K562 (cell line): ENCODE results near the gene CCDC9. TPM values are rescaled to one million over a fixed set of nuclear protein-coding genes. Genes with fewer than 3 reads are reported as not detected.

ENCODE experiments used
- CREM ChIP-seq: IDR thresholded peaks from 2 replicates; pipeline ENCODE4 v1.6.1; 2014; ENCODE audit warnings: antibody characterized with exemption, low read depth
- DMBX1 ChIP-seq: fragments of 250-450 bp; sonication (Bioruptor Pico); IDR thresholded peaks from 2 replicates; pipeline ENCODE4 v1.8.0; 2022; ENCODE audit warnings: inconsistent platforms, mild to moderate bottlenecking, moderate library complexity, borderline replicate concordance
- ETV1 ChIP-seq: fragments of 450-650 bp; conservative IDR thresholded peaks from 2 replicates; pipeline ENCODE4 v1.6.1; 2016; ENCODE audit warnings: missing genetic modification characterization, control low read depth, low read depth, missing compliant biosample characterization
- MAFG ChIP-seq: fragments of 450-650 bp; conservative IDR thresholded peaks from 2 replicates; pipeline ENCODE4 v1.6.1; 2016; ENCODE audit warnings: missing genetic modification characterization, missing compliant biosample characterization
- MIER1 ChIP-seq: fragments of 450-650 bp; IDR thresholded peaks from 2 replicates; pipeline ENCODE4 v1.6.1; 2016; ENCODE audit warnings: antibody characterized with exemption, mild to moderate bottlenecking, low read depth
- PML ChIP-seq: IDR thresholded peaks from 2 replicates; pipeline ENCODE4 v1.6.1; 2012; ENCODE audit warnings: low read length, inconsistent platforms
- PRPF4 ChIP-seq: fragments of 200-400 bp; formaldehyde crosslinking; IDR thresholded peaks from one replicate; pipeline ENCODE4 v1.6.1; 2017; ENCODE audit warnings: low read length, low read depth, mild to moderate bottlenecking; ENCODE audit not compliant: insufficient read depth, poor library complexity, severe bottlenecking
- ZEB2 ChIP-seq: fragments of 450-650 bp; IDR thresholded peaks from 2 replicates; pipeline ENCODE4 v1.6.1; 2016
- ZNF124 ChIP-seq: sonication (generic); formaldehyde crosslinking; IDR thresholded peaks from 2 replicates; pipeline ENCODE4 v1.8.1; 2022; ENCODE audit warnings: missing genetic modification reagents
- ZNF696 ChIP-seq: fragments of 250-450 bp; sonication (Bioruptor Pico); conservative IDR thresholded peaks from 2 replicates; pipeline ENCODE4 v1.4.0; 2020; ENCODE audit warnings: mild to moderate bottlenecking, moderate library complexity
- polyA plus RNA-seq, 8 experiments: library from polyadenylated mRNA; depleted of rRNA in 4 of 8; stranded (reverse) in 5 of 8; unstranded in 3 of 8; fragments of >200 nt; fragmentation: Nextera tagmentation in 2 of 8; fragmentation: Illumina TruSeq in 1 of 8; extraction: Ambion mirVana in 2 of 8; extraction: Trizol in 1 of 8; gene quantifications; 2 replicates each; pipeline versions ENCODE4 v1.2.1 to v1.2.3, GENCODE V29; 2011 to 2014; ENCODE audit warnings: inconsistent platforms in 1 of 8, missing spikeins in 1 of 8
- total RNA-seq, 7 experiments: library from RNA; depleted of rRNA in 6 of 7; stranded (reverse); fragments of >200 nt in 6 of 7; fragmentation: Illumina TruSeq in 2 of 7; extraction: Trizol in 2 of 7; gene quantifications; 2 replicates each; pipeline versions ENCODE4 v1.2.1 to v1.2.3, GENCODE V29; 2011 to 2021; ENCODE audit warnings: low replicate concordance in 1 of 7
- TF ChIP-seq, protein P1 (sequence below): sonication (generic); formaldehyde crosslinking; IDR thresholded peaks from 2 replicates; pipeline ENCODE4 v1.8.0; 2023; ENCODE audit warnings: missing genetic modification reagents, mild to moderate bottlenecking, borderline replicate concordance
- TF ChIP-seq, protein P2 (sequence below), 3 experiments: fragments of 200-800 bp in 1 of 3; sonication (Bioruptor generic) in 1 of 3; sonication (generic) in 1 of 3; formaldehyde crosslinking in 1 of 3; IDR thresholded peaks; 2 replicates each; pipeline versions ENCODE4 v1.6.1 to v1.8.0; 2016 to 2022; ENCODE audit warnings: mild to moderate bottlenecking in 2 of 3, missing compliant biosample characterization in 2 of 3, missing genetic modification characterization in 2 of 3, missing genetic modification reagents in 1 of 3
- TF ChIP-seq, protein P3 (sequence below): fragments of 450-650 bp; conservative IDR thresholded peaks from 2 replicates; pipeline ENCODE4 v1.6.1; 2016; ENCODE audit warnings: missing genetic modification characterization, low read depth, mild to moderate bottlenecking, control low read depth, missing compliant biosample characterization
- TF ChIP-seq, protein P4 (sequence below): conservative IDR thresholded peaks from 2 replicates; pipeline ENCODE4 v1.6.1; 2011; ENCODE audit warnings: low read depth, mild to moderate bottlenecking, low read length; ENCODE audit not compliant: control insufficient read depth
- TF ChIP-seq, protein P5 (sequence below): fragments of 450-650 bp; formaldehyde crosslinking; IDR thresholded peaks from 2 replicates; pipeline ENCODE4 v1.4.0; 2022; ENCODE audit warnings: missing genetic modification characterization
- TF ChIP-seq, protein P6 (sequence below): fragments of 250-450 bp; sonication (Bioruptor Pico); IDR thresholded peaks from 2 replicates; pipeline ENCODE4 v1.8.0; 2021; ENCODE audit warnings: moderate library complexity, mild to moderate bottlenecking, inconsistent platforms

CCDC9 gene
- total and polyA plus RNA-seq, 9 of the 15 experiments (the other 6 are each of a cell fraction or from before 2014, with no cell fraction given) = 0.23 to 38.6 (median 8.4) TPM

DNA sequence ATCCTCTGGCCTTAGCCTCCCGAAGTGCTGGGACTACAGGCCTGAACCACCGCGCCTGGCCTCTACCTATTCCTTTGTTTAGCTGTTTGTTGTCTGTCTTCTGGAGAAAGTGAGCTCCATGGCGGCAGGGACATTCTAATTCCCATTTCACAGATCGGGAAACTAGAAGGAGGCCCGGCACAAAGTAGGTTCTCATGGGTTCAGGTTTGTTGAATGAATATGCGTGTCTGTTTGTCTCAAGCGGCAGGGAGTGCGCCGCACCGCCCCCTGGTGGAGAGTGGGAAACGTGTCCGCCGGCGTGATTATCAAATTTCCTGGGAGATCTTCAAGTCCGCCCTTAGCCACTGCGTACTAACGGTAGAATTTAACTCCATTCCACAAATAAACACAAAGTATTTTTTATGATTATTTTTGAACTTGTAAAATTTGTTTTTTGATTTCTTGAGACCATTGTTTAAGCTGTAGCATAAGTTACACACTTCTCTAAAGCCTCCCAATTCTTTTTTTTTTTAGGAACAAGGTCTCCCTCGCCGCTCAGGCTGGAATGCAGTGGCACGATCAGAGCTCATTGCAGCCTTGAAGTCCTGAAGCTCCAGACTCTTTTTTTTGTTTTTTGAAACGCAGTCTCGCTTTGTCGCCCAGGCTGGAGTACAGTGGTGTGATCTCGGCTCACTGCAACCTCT is 8.9 kb upstream of the CCDC9 start (continued):
- TF ChIP-seq, protein P1, sequence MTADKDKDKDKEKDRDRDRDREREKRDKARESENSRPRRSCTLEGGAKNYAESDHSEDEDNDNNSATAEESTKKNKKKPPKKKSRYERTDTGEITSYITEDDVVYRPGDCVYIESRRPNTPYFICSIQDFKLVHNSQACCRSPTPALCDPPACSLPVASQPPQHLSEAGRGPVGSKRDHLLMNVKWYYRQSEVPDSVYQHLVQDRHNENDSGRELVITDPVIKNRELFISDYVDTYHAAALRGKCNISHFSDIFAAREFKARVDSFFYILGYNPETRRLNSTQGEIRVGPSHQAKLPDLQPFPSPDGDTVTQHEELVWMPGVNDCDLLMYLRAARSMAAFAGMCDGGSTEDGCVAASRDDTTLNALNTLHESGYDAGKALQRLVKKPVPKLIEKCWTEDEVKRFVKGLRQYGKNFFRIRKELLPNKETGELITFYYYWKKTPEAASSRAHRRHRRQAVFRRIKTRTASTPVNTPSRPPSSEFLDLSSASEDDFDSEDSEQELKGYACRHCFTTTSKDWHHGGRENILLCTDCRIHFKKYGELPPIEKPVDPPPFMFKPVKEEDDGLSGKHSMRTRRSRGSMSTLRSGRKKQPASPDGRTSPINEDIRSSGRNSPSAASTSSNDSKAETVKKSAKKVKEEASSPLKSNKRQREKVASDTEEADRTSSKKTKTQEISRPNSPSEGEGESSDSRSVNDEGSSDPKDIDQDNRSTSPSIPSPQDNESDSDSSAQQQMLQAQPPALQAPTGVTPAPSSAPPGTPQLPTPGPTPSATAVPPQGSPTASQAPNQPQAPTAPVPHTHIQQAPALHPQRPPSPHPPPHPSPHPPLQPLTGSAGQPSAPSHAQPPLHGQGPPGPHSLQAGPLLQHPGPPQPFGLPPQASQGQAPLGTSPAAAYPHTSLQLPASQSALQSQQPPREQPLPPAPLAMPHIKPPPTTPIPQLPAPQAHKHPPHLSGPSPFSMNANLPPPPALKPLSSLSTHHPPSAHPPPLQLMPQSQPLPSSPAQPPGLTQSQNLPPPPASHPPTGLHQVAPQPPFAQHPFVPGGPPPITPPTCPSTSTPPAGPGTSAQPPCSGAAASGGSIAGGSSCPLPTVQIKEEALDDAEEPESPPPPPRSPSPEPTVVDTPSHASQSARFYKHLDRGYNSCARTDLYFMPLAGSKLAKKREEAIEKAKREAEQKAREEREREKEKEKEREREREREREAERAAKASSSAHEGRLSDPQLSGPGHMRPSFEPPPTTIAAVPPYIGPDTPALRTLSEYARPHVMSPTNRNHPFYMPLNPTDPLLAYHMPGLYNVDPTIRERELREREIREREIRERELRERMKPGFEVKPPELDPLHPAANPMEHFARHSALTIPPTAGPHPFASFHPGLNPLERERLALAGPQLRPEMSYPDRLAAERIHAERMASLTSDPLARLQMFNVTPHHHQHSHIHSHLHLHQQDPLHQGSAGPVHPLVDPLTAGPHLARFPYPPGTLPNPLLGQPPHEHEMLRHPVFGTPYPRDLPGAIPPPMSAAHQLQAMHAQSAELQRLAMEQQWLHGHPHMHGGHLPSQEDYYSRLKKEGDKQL (CRISPR knock-in tag) = no peak
- TF ChIP-seq, protein P2, sequence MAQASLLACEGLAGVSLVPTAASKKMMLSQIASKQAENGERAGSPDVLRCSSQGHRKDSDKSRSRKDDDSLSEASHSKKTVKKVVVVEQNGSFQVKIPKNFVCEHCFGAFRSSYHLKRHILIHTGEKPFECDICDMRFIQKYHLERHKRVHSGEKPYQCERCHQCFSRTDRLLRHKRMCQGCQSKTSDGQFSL (CRISPR knock-in tag; IDR thresholded peaks at IDR 0.05) = no peak
- TF ChIP-seq, protein P2 (tag; IDR thresholded peaks at IDR 0.05) = no peak
- TF ChIP-seq PRPF4 (no peak), ZNF696 (CRISPR knock-in tag) (no peak), MAFG (tag) (no peak), DMBX1 (CRISPR knock-in tag) (no peak), MIER1 (no peak), CREM (peak; percentile 72), ZNF124 (CRISPR knock-in tag) (no peak), ETV1 (0 out of 2 replicates have a peak, but pooled peaks have one; percentile 47), ZEB2 (no peak), PML (no peak)
- TF ChIP-seq, protein P3, sequence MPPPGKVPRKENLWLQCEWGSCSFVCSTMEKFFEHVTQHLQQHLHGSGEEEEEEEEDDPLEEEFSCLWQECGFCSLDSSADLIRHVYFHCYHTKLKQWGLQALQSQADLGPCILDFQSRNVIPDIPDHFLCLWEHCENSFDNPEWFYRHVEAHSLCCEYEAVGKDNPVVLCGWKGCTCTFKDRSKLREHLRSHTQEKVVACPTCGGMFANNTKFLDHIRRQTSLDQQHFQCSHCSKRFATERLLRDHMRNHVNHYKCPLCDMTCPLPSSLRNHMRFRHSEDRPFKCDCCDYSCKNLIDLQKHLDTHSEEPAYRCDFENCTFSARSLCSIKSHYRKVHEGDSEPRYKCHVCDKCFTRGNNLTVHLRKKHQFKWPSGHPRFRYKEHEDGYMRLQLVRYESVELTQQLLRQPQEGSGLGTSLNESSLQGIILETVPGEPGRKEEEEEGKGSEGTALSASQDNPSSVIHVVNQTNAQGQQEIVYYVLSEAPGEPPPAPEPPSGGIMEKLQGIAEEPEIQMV = no peak
- TF ChIP-seq, protein P4, sequence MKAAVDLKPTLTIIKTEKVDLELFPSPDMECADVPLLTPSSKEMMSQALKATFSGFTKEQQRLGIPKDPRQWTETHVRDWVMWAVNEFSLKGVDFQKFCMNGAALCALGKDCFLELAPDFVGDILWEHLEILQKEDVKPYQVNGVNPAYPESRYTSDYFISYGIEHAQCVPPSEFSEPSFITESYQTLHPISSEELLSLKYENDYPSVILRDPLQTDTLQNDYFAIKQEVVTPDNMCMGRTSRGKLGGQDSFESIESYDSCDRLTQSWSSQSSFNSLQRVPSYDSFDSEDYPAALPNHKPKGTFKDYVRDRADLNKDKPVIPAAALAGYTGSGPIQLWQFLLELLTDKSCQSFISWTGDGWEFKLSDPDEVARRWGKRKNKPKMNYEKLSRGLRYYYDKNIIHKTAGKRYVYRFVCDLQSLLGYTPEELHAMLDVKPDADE = no peak
- TF ChIP-seq, protein P5, sequence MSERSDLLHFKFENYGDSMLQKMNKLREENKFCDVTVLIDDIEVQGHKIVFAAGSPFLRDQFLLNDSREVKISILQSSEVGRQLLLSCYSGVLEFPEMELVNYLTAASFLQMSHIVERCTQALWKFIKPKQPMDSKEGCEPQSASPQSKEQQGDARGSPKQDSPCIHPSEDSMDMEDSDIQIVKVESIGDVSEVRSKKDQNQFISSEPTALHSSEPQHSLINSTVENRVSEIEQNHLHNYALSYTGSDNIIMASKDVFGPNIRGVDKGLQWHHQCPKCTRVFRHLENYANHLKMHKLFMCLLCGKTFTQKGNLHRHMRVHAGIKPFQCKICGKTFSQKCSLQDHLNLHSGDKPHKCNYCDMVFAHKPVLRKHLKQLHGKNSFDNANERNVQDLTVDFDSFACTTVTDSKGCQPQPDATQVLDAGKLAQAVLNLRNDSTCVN (CRISPR knock-in tag) = no peak
- TF ChIP-seq, protein P6, sequence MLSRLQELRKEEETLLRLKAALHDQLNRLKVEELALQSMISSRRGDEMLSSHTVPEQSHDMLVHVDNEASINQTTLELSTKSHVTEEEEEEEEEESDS (CRISPR knock-in tag) = no peak
